ENCODE data around the gene C19orf67. TPM values are rescaled to one million over a fixed set of nuclear protein-coding genes. Genes with fewer than 3 reads are reported as not detected.
A peak's percentile ranks its signal among the peaks of the same experiment; 100 is the strongest.

The C19orf67 gene
- total and polyA plus RNA-seq, 10 donors: 4.9 TPM; not detected in 9

GRCh38 chr19:14070268-14071050 is 15.1 kb downstream of the C19orf67 start:
- Histone ChIP-seq H3K27me3 (replicated peaks in 1 of 7) (peaks cover 0 to 29% (median 0%) of the 10 kb centered on the region in 7 donors), H3K9me3 (no peaks in the 10 kb centered on the region), H3K36me3 (no peaks in the 10 kb centered on the region), H3K4me1 (peaks cover 29 to 42% (median 38%) of the 10 kb centered on the region in 6 donors), H3K27ac (no peak overlapping the region), H3K4me3 (no peak overlapping the region)
- no peak for DNase-seq
- intact Hi-C loops (cut with DNase I; ENCODE audit: low total_unique reads): loop anchor here (5.0 kb wide), 1 partner anchor 188 kb away; no protein-coding TSS in a partner anchor
- TF ChIP-seq POLR2AphosphoS5 (IDR thresholded peaks at IDR 0.05) (peak in 1 of 3 donors; percentile 40), CTCF (IDR thresholded peaks at IDR 0.05 in 8 of 11, conservative IDR thresholded peaks at IDR 0.05 in 3 of 11) (no peak)
- WGBS, 5 donors: 89 to 97% (median 94%) methylated on average over 34 to 43 of the region's 43 CpGs

GRCh38 chr19:14066134-14066533 is 19.4 kb downstream of the C19orf67 start:
- no peak for TF ChIP-seq POLR2A (IDR thresholded peaks at IDR 0.05)
- TF ChIP-seq CTCF (IDR thresholded peaks at IDR 0.05 in 8 of 11, conservative IDR thresholded peaks at IDR 0.05 in 3 of 11): no peak
- TF ChIP-seq POLR2AphosphoS5 (IDR thresholded peaks at IDR 0.05): no peak
- H3K9me3 ChIP-seq: no peaks in the 10 kb centered on the region

GRCh38 chr19:14063105-14063504 is 22.5 kb downstream of the C19orf67 start:
- H3K36me3 ChIP-seq: no peaks in the 10 kb centered on the region
- intact Hi-C loops (cut with DNase I; ENCODE audit: low total_unique reads): no loop called here
- H3K4me1 ChIP-seq: peaks cover 0 to 12% (median 8%) of the 10 kb centered on the region in 6 donors
- DNase-seq: no peak
- TF ChIP-seq CTCF (IDR thresholded peaks at IDR 0.05 in 8 of 11, conservative IDR thresholded peaks at IDR 0.05 in 3 of 11) (no peak), POLR2A (IDR thresholded peaks at IDR 0.05) (no peak), POLR2AphosphoS5 (IDR thresholded peaks at IDR 0.05) (no peak)
- peaks cover 0 to 56% (median 28%) of the 10 kb centered on the region in 7 donors for H3K27me3 ChIP-seq (replicated peaks in 1 of 7)
- H3K9me3 ChIP-seq: no peaks in the 10 kb centered on the region
- WGBS, 5 donors: 64 to 81% (median 70%) methylated on average over 7 of the region's 7 CpGs
- H3K4me3 ChIP-seq: no peak overlapping the region
- H3K27ac ChIP-seq: no peak overlapping the region

More at GRCh38 chr19:14066134-14066533, 19.4 kb downstream of the C19orf67 start:
- WGBS, 5 donors: 46 to 75% (median 62%) methylated on average over 2 of the region's 2 CpGs
- intact Hi-C loops (cut with DNase I; ENCODE audit: low total_unique reads): no loop called here
- H3K27me3 ChIP-seq (replicated peaks in 1 of 7): peaks cover 0 to 26% (median under 1%) of the 10 kb centered on the region in 7 donors
- no peak for DNase-seq
- no peaks in the 10 kb centered on the region for H3K36me3 ChIP-seq
- H3K4me1 ChIP-seq: peaks cover 0 to 3% (median 0%) of the 10 kb centered on the region in 6 donors
- H3K27ac ChIP-seq: no peak overlapping the region
- H3K4me3 ChIP-seq: no peak overlapping the region

GRCh38 chr19:14062558-14062855 is 23.1 kb downstream of the C19orf67 start:
- Histone ChIP-seq H3K36me3 (no peaks in the 10 kb centered on the region), H3K27ac (no peak overlapping the region), H3K9me3 (no peaks in the 10 kb centered on the region), H3K4me1 (peaks cover 0 to 18% (median 13%) of the 10 kb centered on the region in 6 donors), H3K4me3 (no peak overlapping the region), H3K27me3 (replicated peaks in 1 of 7) (peaks cover 0 to 62% (median 34%) of the 10 kb centered on the region in 7 donors)
- no peak for DNase-seq
- 84 to 92% (median 90%) methylated on average over 5 of the region's 5 CpGs for WGBS, 5 donors
- no peak for TF ChIP-seq POLR2AphosphoS5 (IDR thresholded peaks at IDR 0.05)
- TF ChIP-seq CTCF (IDR thresholded peaks at IDR 0.05 in 8 of 11, conservative IDR thresholded peaks at IDR 0.05 in 3 of 11): no peak
- no peak for TF ChIP-seq POLR2A (IDR thresholded peaks at IDR 0.05)
- intact Hi-C loops (cut with DNase I; ENCODE audit: low total_unique reads): no loop called here

Measured in spleen (tissue), 11 donors.